HG03571 (cell line): ENCODE results near the gene RIPOR1.
A peak's percentile ranks its signal among the peaks of the same experiment; 100 is the strongest.

Source experiments
- ATAC-seq: cut with Tn5 transposase; IDR thresholded peaks from one replicate; pipeline ENCODE4 v1.9.1; 2021; ENCODE audit not compliant: unreplicated experiment

The RIPOR1 gene

GRCh38 chr16:67549936-67550335 is 21.3 kb downstream of the RIPOR1 start:
- ATAC-seq = no peak

DNA sequence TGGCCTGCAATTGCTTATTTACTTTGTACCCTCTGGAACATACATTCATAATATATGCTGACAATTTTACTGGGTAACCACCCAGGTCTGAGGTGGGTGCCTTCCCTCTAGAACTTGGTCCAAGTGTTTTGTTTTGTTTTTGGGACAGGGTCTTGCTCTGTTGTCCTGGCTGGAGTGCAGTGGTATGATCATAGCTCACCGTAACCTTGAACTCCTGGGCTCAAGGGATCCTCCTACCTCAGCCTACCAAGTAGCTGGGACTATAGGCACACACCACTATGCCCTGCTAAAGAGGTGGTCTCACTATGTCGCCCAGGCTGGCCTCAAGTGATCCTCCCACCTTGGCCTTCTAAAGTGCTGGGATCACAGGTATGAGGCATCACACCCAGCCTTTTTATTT is 22.5 kb downstream of the RIPOR1 start:
- no peak for ATAC-seq

DNA sequence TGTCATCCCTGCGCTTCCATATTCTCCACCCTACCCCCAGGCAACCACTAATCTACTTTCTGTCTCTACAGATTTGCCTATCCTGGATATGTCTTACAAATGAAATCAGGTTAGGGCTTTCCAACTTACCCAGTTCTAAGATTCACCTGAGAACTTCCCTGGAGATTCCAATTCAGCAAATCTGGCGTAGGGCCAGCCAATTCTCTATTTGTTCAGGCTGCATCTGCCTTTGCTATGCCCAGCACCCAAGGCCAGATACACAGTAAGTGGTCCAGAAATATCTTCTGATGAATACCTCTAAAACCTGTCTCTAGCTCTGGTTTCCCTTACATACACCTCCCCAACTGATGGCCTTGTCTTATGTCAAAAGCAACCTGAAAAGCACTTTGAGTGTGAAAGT is 23.3 kb downstream of the RIPOR1 start:
- ATAC-seq = no peak

DNA sequence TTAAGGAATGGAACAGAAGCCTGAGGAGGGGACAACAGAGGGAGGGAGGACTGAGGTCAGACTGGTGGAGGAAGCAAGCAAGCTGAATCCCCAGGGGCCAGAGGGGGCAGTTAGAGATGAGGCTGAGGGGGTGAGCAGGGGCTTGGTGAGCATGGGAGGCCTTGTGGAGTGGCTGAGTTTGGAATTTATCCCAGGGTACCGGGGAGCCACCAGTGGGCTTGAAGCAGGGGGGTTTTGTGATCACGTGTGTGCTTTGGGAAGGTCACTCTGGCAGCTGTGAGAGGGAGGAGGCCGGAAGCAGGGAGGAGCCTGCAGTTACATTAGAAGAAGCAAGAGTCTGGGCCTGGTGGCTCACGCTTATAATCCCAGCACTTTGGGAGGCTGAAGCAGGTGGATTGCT is 23.8 kb downstream of the RIPOR1 start:
- ATAC-seq = no peak

- no peak for ATAC-seq
These were observed 27.2 kb downstream of the RIPOR1 start for GRCh38 chr16:67555795-67556212.

- no peak for ATAC-seq
These were observed 30.2 kb downstream of the RIPOR1 start for GRCh38 chr16:67558859-67559258.

DNA sequence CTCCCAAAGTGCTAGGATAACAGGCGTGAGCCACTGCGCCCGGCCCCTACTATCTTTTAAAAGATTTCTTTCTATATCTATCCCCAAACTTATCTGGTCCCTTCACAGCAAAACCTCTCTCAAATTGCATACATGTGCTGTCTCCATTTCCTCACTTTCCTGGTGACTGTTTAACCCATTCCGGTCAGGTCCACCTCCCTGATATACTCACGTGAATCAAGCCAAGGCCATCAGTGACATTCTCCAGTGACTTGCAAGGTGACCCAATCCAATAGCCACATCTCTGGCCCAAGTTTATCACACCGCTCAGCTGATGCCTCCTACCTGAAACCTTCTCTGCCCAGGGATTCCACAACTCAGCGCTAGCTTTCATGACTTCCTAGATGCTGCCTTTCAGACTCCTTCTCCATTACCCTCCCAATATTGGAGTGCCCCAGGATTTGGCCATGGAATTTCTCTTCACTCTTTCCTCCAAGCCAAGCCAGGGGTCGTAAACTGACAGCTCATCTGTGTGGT is 32.3 kb downstream of the RIPOR1 start:
- no peak for ATAC-seq

- no peak for ATAC-seq
These were observed 32.8 kb downstream of the RIPOR1 start for GRCh38 chr16:67561501-67561823.

GRCh38 chr16:67561824-67562525 is 33.3 kb downstream of the RIPOR1 start:
- ATAC-seq = peak; percentile 73

DNA sequence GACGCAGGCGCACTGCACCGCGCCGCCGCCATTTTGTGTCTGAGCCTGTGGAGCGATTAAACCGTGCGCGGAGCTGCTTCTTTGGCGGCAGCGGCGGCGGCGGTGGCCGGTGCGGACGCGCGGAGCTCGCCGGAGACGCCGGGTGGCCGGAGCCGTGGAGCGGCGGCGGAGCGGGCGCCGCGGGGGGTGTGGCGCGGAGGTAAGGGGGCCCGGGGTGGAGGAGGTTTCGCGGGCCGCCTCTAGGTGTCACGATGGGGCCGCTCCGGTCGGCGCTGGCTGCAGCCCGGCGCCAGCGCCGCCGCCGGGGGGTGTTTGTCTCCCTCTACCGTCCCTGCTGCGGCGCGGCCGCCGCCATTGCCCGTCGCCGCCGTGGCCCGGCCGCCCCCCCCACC is 33.9 kb downstream of the RIPOR1 start, which contains the start of gene CTCF:
Gene CTCF (plus strand): TSS at position 1 of the 392 bp plus-strand sequence. CDS start 48,307 bp downstream, outside the sequence.
- ATAC-seq = peak; percentile 47

DNA sequence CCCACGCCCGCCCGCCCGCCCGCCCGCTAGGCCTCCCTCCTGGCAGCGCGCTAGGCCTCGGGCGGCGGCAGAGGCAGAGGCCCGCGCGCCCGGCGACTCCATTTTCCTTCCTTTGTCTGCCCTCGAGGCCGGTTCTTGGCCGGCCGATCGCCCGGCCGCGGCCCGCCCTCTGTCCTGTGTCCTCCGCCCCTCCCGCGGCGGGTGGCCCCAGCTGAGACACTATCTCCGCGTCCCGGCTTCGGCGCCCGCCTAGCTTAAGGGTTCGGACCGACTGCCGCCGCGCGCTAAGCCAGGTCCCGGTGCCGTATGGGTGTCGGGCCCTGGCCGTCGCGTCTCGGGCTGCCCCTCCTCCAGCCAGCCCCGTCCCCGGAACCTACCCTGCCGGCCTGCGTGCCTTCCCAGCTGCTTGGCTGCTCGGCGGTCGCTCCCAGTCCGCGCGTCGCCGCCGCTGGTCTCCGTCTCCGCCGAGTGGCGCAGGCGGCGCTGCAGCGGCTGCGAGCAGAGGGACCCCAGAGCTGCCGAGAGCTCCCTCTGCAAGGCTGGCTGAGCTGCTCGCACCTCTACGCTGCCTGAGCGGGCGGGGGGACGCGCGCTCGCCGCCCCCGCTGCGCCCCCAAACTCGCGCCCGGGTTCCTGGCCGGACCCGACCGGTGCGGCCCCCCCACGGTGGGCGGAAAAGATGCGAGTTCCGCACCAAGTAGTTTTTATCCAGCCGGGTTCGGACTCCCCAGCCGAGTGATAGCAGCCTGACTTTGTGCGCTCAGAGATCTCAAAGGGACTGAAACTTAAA is 34.5 kb downstream of the RIPOR1 start:
- ATAC-seq = peak; percentile 10

- no peak for ATAC-seq
These were observed 35.3 kb downstream of the RIPOR1 start for GRCh38 chr16:67563708-67564468.

DNA sequence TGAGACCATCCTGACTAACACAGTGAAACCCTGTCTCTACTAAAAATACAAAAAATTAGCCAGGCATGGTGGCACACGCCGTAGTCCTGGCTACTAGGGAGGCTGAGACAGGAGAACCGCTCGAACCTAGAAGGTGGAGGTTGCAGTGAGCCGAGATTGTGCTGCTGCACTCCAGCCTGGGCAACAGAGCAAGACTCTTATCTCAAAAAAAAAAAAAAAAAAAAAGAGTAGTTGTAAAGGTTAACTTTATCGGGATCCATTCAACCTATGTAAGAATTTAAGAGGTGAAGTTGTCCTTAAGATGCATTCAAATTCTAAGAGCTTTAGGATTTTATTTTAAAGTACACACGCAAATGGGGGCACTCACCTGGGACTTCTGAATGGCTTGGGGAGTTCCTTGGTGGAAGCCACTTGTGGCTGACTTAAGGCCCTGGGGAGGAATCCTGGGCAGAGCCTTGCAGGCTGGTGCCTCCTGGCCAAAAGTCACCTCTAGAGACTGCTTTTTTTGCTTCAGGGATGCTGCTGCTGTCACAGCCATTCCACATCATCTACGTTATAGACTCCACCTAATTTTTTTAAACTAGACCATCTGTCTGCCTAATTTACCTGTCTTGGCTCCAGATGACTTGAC is 37.0 kb downstream of the RIPOR1 start:
- no peak for ATAC-seq

DNA sequence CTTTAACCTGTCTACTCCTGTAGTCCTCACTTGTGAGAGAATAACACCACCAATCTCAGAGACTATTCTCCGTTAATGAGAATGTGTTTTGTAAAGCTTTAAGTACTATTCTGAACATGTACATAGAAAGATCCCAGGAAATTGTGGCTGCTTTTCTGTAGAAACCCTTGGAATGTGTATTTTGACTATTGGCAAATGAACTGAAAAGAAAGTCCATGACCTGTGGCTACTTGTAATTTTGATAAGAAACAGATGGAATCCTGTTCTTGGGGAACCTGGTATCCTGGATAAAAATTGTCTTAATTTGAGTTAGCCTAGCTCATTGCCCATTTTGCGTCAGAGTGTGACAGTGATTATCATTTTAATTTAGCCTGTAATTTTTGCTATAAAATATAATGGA is 42.8 kb downstream of the RIPOR1 start:
- ATAC-seq = no peak

- no peak for ATAC-seq
These were observed 43.4 kb downstream of the RIPOR1 start for GRCh38 chr16:67571981-67572431.

- ATAC-seq = no peak
These were observed 51.1 kb downstream of the RIPOR1 start for GRCh38 chr16:67579686-67580085.

- ATAC-seq = no peak
These were observed 51.6 kb downstream of the RIPOR1 start for GRCh38 chr16:67580202-67580601.

DNA sequence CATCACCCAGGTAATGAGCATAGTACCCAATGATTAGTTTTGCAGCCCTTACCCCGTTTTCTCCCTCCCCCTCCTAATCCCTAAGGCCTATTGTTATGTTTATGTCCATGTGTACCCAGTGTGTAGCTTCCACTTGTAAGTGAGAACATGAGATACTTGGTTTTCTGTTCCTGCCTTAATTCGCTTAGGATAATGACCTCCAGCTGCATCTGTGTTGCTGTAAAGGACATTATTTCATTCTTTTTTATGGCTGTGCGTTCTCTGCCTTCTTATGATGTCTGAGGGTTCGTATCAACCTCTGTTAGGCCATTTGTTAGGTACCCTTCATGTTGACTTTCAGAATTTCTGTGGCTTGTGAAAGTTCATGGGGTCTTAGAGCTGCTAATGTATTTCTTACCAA is 64.7 kb downstream of the RIPOR1 start:
- ATAC-seq = no peak

DNA sequence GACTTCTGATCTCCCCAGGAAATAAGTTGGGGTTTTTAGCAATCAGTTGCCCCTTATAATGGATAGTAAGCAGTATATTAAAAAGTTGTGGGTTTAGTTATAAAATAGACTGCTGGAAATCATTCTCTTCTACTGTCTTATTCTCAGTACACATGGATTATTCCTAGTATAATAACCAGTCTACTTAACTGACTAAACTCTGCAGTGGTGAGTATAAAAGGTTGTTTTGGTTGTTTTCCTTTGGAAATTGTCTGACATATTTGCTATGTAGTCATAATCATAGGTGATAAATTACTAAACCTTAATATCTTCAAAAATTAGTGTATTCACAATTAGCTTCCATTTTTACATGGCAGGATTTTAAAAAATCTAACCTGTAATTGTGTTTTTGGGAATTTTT is 65.1 kb downstream of the RIPOR1 start:
- ATAC-seq = no peak

DNA sequence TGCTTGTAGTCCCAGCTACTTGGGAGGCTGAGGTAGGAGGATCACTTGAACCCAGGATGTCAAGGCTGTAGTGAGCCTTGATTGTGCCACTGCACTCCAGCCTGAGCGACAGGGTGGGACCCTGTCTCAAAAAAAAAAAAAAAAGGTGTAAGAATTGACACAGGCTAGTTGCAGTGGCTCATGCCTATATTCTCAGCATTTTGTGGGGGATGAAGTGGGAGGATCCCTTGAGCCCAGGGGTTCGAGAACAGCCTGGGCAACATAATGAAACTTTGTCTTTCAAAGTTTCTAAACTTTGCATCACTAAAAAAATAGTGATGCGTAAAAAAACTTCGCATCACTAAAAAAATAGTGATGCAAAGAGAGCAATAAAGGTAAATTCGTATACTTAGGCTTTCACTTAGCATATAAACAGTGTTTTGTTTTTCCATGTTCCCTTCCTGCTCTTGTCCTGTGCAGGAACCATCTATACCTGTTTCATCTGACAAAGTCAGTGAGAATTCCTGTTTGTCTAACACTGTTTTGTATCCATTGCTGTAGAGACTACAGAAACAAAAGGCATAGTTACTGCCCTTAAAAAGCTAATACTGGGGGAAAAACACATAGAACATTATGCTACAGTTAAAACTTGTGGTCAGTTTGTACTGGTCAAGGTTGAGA is 65.8 kb downstream of the RIPOR1 start:
- no peak for ATAC-seq
